AG08395 (cell line): ENCODE measurements around the gene ZNF652.
"Not testable (repeated sequence)": the region's sequence is repeated elsewhere in the genome, so short reads cannot be mapped to it uniquely, and the experiment has no call there.

Experiments
- DNase-seq: peaks from one replicate; pipeline ENCODE4 v3.0.0; 2012; ENCODE audit warnings: mixed read lengths, low spot score

The ZNF652 gene

DNA sequence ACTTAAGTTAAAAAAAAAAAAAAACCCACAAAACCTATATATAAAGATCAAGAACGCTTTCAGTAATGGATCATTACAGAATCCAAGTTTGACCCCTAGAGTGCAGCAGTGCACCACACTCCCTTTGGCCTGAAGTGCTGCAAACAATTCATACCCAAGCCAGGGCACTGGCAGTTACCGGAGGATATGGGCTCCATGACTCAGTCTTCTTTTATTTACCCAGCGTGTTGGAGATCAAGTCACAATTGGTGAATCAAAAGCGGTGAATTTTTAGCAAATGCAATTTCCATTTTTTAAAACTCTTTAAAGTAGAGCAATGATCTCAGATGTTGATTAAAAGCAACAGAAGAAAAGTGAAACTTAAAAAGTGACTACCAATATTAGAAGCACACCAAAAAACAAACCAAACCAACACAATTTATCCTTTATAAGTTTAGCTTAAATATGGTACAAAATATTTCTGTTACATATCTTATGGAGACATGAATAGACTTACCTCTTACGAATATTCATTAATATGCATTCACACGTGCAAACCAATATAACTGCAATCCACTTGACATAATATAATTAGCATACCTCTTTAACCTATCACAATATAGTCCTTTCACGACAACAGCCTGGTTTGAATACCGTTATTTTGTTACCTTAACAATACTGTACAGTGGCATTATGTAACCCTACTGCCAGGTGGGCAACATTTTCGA is 46.3 kb downstream of the ZNF652 start:
- DNase-seq = peak; percentile 94

- DNase-seq = no peak
Observed at GRCh38 chr17:49312722-49313121, 49.3 kb downstream of the ZNF652 start.

- DNase-seq = no peak
Observed at GRCh38 chr17:49299996-49300395, 62.1 kb downstream of the ZNF652 start.

GRCh38 chr17:49298371-49298976 is 63.6 kb downstream of the ZNF652 start:
- no peak for DNase-seq

- DNase-seq = no peak
Observed at GRCh38 chr17:49297141-49297540, 64.9 kb downstream of the ZNF652 start.

DNA sequence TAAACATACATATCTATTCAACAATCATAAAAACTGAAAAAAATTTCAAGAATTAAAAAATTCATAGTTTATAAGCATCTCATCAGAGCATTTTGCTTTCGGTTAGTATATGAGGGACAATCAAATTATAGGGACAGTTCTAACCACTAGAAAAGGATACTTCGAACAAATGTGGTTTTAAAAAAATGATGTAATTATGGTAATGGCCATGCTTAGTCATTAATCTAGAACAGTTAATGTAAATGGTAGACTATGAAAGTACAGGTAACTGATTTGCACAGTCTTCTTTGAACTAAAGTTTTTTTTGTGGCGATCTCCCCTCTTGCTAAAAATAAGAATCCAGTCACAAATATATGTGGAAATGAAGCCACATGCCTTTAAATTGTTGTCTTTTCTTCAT is 67.9 kb downstream of the ZNF652 start:
- DNase-seq = no peak

DNA sequence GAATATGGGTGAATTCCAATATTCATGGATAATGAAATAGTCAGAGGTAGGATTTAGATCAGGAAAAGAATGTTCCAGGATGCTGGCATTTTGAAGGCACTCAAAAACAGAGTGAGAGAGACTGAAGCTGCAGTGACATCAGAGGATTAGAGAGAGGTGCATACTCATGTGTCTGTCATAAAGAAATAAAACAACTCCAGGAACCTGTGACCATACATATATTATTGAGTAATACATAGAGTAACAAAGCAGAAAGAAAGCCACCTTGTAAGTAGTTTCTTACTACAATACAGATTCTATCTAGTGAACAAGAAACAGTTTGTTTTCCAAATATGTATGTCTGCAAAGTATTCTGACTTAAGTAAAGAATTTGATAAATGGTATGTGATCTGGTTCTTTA is 69.1 kb downstream of the ZNF652 start:
- no peak for DNase-seq

DNA sequence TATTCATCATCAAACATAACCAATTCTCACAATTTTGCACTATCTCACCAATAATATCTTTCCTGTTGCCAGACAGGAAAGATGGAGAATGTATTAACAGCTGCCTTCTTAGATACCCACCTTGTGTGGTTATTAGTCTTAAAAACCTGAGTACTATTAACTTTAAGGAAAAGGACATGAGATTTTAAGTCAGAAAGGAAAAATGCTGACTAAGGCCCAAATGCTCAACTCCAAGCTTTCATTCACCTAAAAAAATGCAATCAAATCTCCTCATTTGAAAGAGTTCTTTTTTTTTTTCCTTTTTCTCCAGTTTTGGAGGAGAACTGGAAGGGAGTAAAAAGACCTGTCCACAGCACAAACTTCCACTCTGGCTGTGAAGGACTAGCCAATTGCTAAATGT is 70.1 kb downstream of the ZNF652 start:
- DNase-seq = no peak

DNA sequence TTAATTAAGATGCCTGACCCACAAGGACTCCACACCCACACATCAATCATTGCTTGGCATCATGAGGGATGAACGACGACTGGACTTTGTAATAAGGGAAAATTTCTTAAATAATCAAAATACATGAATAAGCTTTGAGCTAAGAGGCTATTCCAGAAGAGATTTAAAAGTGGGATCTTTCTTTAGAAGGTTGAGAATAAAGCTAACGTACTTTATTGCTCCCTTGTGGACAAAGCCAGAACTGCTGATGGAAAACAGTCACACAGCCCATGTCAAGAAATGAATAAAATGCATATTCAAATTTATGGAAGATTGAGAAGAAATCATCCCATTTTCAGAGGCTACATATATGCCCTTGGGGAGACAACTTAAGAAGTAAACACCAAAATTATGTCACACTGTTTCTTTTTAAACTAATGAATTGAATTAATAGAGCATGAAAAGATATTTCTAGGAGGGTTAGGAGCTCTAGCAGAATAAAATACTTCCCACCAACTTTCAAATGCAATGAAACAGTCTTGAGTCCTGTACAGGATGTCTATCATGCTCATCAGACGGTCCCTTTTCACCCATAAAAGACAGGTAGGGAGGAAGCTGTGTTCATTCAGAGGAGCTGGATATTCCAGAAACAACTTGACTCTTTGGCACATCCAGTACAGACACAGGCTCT is 71.2 kb downstream of the ZNF652 start:
- DNase-seq = peak; percentile 70

- no peak for DNase-seq
Observed at GRCh38 chr17:49288388-49288787, 73.7 kb downstream of the ZNF652 start.

- no peak for DNase-seq
Observed at GRCh38 chr17:49287481-49287880, 74.6 kb downstream of the ZNF652 start.

- not testable (repeated sequence) for DNase-seq
Observed at GRCh38 chr17:49286261-49286973, 75.6 kb downstream of the ZNF652 start.

GRCh38 chr17:49285716-49286115 is 76.3 kb downstream of the ZNF652 start:
- DNase-seq = no peak

GRCh38 chr17:49280918-49281317 is 81.1 kb downstream of the ZNF652 start:
- DNase-seq = no peak

DNA sequence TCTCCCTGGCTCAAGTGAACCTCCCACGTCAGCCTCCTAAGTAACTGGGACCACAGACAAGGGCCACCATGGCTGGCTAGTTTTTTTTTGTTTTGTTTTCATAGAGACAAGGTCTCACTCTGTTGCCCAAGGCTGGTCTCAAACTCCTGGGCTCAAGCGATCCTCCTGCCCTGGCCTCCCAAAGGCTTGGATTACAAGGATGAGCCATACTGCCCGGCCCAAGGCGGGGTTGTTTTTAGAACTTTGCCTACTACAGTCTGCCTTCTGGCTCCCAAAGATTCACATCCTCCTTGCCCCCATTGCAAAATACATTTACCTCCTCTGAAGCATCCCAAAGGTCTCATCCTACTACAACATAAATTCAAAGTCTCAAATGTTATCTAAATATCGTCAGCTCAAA is 82.0 kb downstream of the ZNF652 start:
- DNase-seq = no peak

GRCh38 chr17:49279263-49280015 is 82.6 kb downstream of the ZNF652 start:
- peak; percentile 25 for DNase-seq

DNA sequence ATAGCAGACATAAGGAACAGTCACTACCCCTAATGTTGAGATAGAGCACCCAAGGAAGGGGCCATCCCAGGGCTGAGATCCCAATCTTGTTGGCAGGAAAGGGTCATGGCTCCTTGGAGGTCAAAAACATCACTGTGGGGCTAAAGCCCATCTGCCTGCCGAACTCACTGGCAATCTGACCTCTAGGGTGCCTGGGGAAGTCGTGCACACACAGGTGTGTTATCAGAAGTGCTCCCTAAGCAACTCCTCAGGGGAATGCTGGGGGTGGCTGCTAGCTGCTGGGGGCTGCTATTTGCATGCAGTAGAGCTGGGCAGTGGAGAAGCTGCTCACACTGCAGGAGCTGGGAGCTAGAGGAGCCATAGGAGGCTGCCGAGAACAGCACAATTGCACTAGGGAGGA is 84.0 kb downstream of the ZNF652 start:
- no peak for DNase-seq

- no peak for DNase-seq
Observed at GRCh38 chr17:49277638-49278037, 84.4 kb downstream of the ZNF652 start.

DNA sequence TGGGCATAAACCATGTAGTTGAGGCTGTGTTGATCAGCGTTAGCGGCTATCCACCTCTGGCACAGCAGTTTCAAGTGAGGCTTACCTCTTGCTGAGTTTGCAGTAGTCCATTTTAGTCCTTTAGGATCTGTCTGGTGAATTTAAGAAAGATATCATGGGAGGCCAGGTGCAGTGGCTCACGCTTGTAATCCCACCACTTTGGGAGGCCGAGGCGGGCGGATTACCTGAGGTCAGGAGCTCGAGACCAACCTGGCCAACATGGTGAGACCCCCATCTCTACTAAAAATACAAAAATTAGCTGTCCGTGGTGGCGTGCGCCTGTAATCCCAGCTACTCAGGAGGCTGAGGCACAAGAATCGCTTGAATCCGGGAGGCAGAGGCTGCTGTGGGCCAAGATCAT is 86.1 kb downstream of the ZNF652 start:
- DNase-seq = not testable (repeated sequence)

GRCh38 chr17:49269356-49269755 is 92.7 kb downstream of the ZNF652 start:
- DNase-seq = no peak

DNA sequence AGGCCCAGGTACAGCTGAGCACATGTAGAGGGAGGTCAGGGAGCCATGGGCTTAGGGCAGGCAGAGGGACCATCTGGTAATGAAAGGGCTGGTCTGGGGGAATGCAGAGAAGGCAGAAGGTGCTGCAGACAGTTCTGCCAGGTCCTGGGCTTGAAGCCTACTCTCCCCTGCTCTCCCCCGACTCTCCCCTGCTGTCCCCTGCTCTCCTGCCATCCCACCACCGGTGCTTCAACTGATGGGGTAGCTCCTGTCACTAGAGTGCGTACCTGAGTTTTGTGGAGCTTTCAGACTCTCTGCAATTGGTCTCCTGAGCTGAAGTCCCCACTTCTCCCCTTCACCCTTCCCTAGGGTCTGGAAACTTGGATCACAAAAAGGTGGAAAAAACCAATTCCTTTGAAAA is 94.1 kb downstream of the ZNF652 start:
- no peak for DNase-seq

- DNase-seq = no peak
Observed at GRCh38 chr17:49266233-49266632, 95.8 kb downstream of the ZNF652 start.
